HEK293 (cell line): ENCODE measurements around the gene UBXN1.

ENCODE experiments used
- CTCF ChIA-PET: fragments of 350-600 bp; formaldehyde crosslinking; extraction: SDS; loops from one replicate; lab custom pipeline; 2021; ENCODE audit warnings: antibody characterized with exemption; lab: Yijun Ruan, JAX
- POLR2A ChIA-PET: fragments of 300-600 bp; formaldehyde crosslinking; extraction: SDS; loops from one replicate; lab custom pipeline; 2020; ENCODE audit warnings: antibody characterized with exemption, inconsistent platforms; lab: Yijun Ruan, JAX
- H3K27ac ChIP-seq: fragments of 200-500 bp; sonication (Bioruptor generic); 2 replicates; pipeline ENCODE4 v1.5.1; 2014; ENCODE audit warnings: low read depth, low read length, control low read depth, inconsistent platforms; ENCODE audit errors: extremely low read depth
- H3K36me3 ChIP-seq, 2 experiments: fragments of 200-500 bp in 1 of 2; sonication (Bioruptor generic) in 1 of 2; 1 replicate in 1 of 2; 2 replicates in 1 of 2; pipeline ENCODE4 v1.5.1; 2014 to 2017; ENCODE audit warnings: inconsistent platforms in 2 of 2, low read length in 2 of 2; ENCODE audit not compliant: control insufficient read depth in 2 of 2, insufficient read depth in 1 of 2
- H3K4me1 ChIP-seq: fragments of 200-500 bp; sonication (Bioruptor generic); 2 replicates; pipeline ENCODE4 v1.5.1; 2014; ENCODE audit warnings: mild to moderate bottlenecking, low read length, inconsistent platforms; ENCODE audit not compliant: control insufficient read depth, insufficient read depth
- H3K4me3 ChIP-seq: 2 replicates; pipeline ENCODE4 v1.5.1; 2011; ENCODE audit warnings: low read depth, mild to moderate bottlenecking, control low read depth, low read length, moderate library complexity
- H3K9me3 ChIP-seq: fragments of 200-500 bp; sonication (Bioruptor generic); 2 replicates; pipeline ENCODE4 v1.5.1; 2014; ENCODE audit warnings: low read depth, low read length, inconsistent platforms; ENCODE audit not compliant: control insufficient read depth, insufficient read depth
- HOXC10 ChIP-seq: sonication (generic); formaldehyde crosslinking; IDR thresholded peaks from 2 replicates; pipeline ENCODE4 v1.8.1; 2023; ENCODE audit warnings: mild to moderate bottlenecking, missing genetic modification reagents
- IKZF3 ChIP-seq: fragments of 450-650 bp; IDR thresholded peaks from 2 replicates; pipeline ENCODE4 v1.5.0; 2018; ENCODE audit warnings: missing biosample characterization, mild to moderate bottlenecking, missing genetic modification characterization, moderate library complexity
- RBAK ChIP-seq: fragments of 450-650 bp; formaldehyde crosslinking; IDR thresholded peaks from 2 replicates; pipeline ENCODE4 v1.5.1; 2016; ENCODE audit warnings: missing biosample characterization, missing genetic modification characterization
- WT1 ChIP-seq: fragments of 450-650 bp; formaldehyde crosslinking; IDR thresholded peaks from 2 replicates; pipeline ENCODE4 v1.5.1; 2016; ENCODE audit warnings: missing biosample characterization, missing genetic modification characterization
- ZBTB21 ChIP-seq: fragments of 450-650 bp; formaldehyde crosslinking; IDR thresholded peaks from 2 replicates; pipeline ENCODE4 v1.5.1; 2017; ENCODE audit warnings: missing biosample characterization, missing genetic modification characterization
- ZBTB8A ChIP-seq: fragments of 450-650 bp; formaldehyde crosslinking; IDR thresholded peaks from 2 replicates; pipeline ENCODE4 v1.5.1; 2016; ENCODE audit warnings: missing biosample characterization, missing genetic modification characterization
- ZFP37 ChIP-seq: fragments of 450-650 bp; formaldehyde crosslinking; IDR thresholded peaks from 2 replicates; pipeline ENCODE4 v1.5.1; 2016; ENCODE audit warnings: missing biosample characterization, missing genetic modification characterization
- ZNF121 ChIP-seq: fragments of 450-650 bp; formaldehyde crosslinking; IDR thresholded peaks from 2 replicates; pipeline ENCODE4 v1.5.1; 2016; ENCODE audit warnings: missing biosample characterization, missing genetic modification characterization
- ZNF157 ChIP-seq: fragments of 450-650 bp; formaldehyde crosslinking; IDR thresholded peaks from 2 replicates; pipeline ENCODE4 v1.5.1; 2016; ENCODE audit warnings: missing biosample characterization, missing genetic modification characterization
- ZNF202 ChIP-seq: fragments of 450-650 bp; formaldehyde crosslinking; IDR thresholded peaks from 2 replicates; pipeline ENCODE4 v1.5.1; 2016; ENCODE audit warnings: missing biosample characterization, missing genetic modification characterization, borderline replicate concordance
- ZNF24 ChIP-seq: fragments of 450-650 bp; formaldehyde crosslinking; IDR thresholded peaks from 2 replicates; pipeline ENCODE4 v1.5.1; 2016; ENCODE audit warnings: missing biosample characterization, missing genetic modification characterization
- ZNF302 ChIP-seq: fragments of 450-650 bp; formaldehyde crosslinking; IDR thresholded peaks from 2 replicates; pipeline ENCODE4 v1.5.1; 2016; ENCODE audit warnings: missing biosample characterization, missing genetic modification characterization, low read depth
- ZNF311 ChIP-seq: fragments of 450-650 bp; formaldehyde crosslinking; IDR thresholded peaks from 2 replicates; pipeline ENCODE4 v1.5.1; 2017; ENCODE audit warnings: missing biosample characterization, missing genetic modification characterization, borderline replicate concordance
- ZNF391 ChIP-seq: fragments of 450-650 bp; formaldehyde crosslinking; IDR thresholded peaks from 2 replicates; pipeline ENCODE4 v1.5.1; 2016; ENCODE audit warnings: low read depth, missing biosample characterization, missing genetic modification characterization, borderline replicate concordance
- ZNF473 ChIP-seq: fragments of 450-650 bp; formaldehyde crosslinking; IDR thresholded peaks from 2 replicates; pipeline ENCODE4 v1.5.1; 2017; ENCODE audit warnings: missing biosample characterization, missing genetic modification characterization
- ZNF48 ChIP-seq: fragments of 450-650 bp; formaldehyde crosslinking; IDR thresholded peaks from 2 replicates; pipeline ENCODE4 v1.5.1; 2016; ENCODE audit warnings: missing biosample characterization, missing genetic modification characterization
- ZNF610 ChIP-seq: fragments of 450-650 bp; formaldehyde crosslinking; IDR thresholded peaks from 2 replicates; pipeline ENCODE4 v1.5.1; 2016; ENCODE audit warnings: missing biosample characterization, missing genetic modification characterization, borderline replicate concordance
- ZNF621 ChIP-seq: fragments of 450-650 bp; formaldehyde crosslinking; IDR thresholded peaks from 2 replicates; pipeline ENCODE4 v1.5.1; 2017; ENCODE audit warnings: missing biosample characterization, missing genetic modification characterization
- ZNF629 ChIP-seq: fragments of 450-650 bp; formaldehyde crosslinking; IDR thresholded peaks from 2 replicates; pipeline ENCODE4 v1.5.1; 2017; ENCODE audit warnings: missing biosample characterization, missing genetic modification characterization
- ZNF654 ChIP-seq: fragments of 450-650 bp; formaldehyde crosslinking; IDR thresholded peaks from 2 replicates; pipeline ENCODE4 v1.5.1; 2016; ENCODE audit warnings: low read depth, missing biosample characterization, missing genetic modification characterization
- ZNF707 ChIP-seq: fragments of 450-650 bp; formaldehyde crosslinking; IDR thresholded peaks from 2 replicates; pipeline ENCODE4 v1.5.1; 2016; ENCODE audit warnings: missing biosample characterization, missing genetic modification characterization
- ZNF785 ChIP-seq: fragments of 450-650 bp; formaldehyde crosslinking; IDR thresholded peaks from 2 replicates; pipeline ENCODE4 v1.5.1; 2016; ENCODE audit warnings: missing biosample characterization, missing genetic modification characterization
- ZNF843 ChIP-seq: fragments of 450-650 bp; formaldehyde crosslinking; IDR thresholded peaks from 2 replicates; pipeline ENCODE4 v1.5.1; 2016; ENCODE audit warnings: missing biosample characterization, missing genetic modification characterization
- ZSCAN16 ChIP-seq: fragments of 450-650 bp; formaldehyde crosslinking; IDR thresholded peaks from 2 replicates; pipeline ENCODE4 v1.5.1; 2016; ENCODE audit warnings: missing biosample characterization, missing genetic modification characterization
- TF ChIP-seq, protein P1 (sequence below): fragments of 450-650 bp; formaldehyde crosslinking; IDR thresholded peaks from 2 replicates; pipeline ENCODE4 v1.5.1; 2016; ENCODE audit warnings: missing biosample characterization, missing genetic modification characterization
- TF ChIP-seq, protein P2 (sequence below): fragments of 450-650 bp; formaldehyde crosslinking; conservative IDR thresholded peaks from 2 replicates; pipeline ENCODE4 v1.5.1; 2016; ENCODE audit warnings: low read depth, missing biosample characterization, missing genetic modification characterization
- TF ChIP-seq, protein P3 (sequence below): fragments of 450-650 bp; formaldehyde crosslinking; IDR thresholded peaks from 2 replicates; pipeline ENCODE4 v1.5.1; 2017; ENCODE audit warnings: missing biosample characterization, mild to moderate bottlenecking, missing genetic modification characterization, moderate library complexity
- TF ChIP-seq, protein P4 (sequence below): fragments of 450-650 bp; formaldehyde crosslinking; IDR thresholded peaks from 2 replicates; pipeline ENCODE4 v1.5.1; 2017; ENCODE audit warnings: missing biosample characterization, missing genetic modification characterization
- TF ChIP-seq, protein P5 (sequence below): fragments of 450-650 bp; IDR thresholded peaks from 2 replicates; pipeline ENCODE4 v1.5.1; 2018; ENCODE audit warnings: missing biosample characterization, missing genetic modification characterization

UBXN1 gene

DNA sequence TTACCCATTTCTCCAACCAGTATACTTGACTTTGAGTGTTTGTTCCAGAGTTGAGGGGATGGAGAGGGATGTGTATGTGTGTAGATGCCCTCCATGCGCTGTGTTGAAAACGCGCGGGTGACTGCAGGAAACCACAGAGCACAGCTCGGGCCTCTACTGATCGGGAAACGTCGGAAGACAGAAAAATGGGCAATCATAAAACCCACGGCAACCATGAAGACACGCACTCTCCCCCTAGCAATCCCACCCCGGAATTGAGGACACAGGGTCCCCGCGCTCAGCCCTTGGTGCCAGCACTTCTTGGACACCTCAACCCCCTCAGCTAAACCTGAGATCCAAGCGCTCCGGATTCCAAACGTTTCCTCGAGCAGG lies 7.7 kb downstream of the UBXN1 start:
- Histone ChIP-seq H3K27ac (peak overlapping the region; percentile 65), H3K4me1 (no peaks in the 10 kb centered on the region), H3K9me3 (no peaks in the 10 kb centered on the region), H3K4me3 (peak overlapping the region; percentile 84), H3K36me3 (peaks cover 3 to 46% of the 10 kb centered on the region in 2 experiments; a peak in 2 of 3 replicates)
- ChIA-PET CTCF (interaction anchor here (1.2 to 2.4 kb wide), 3 partner anchors 10 to 60 kb away, joined by 3 to 8 read pairs (median 6); no protein-coding TSS in a partner anchor), POLR2A (interaction anchor here (0.6 to 7.2 kb wide), 35 partner anchors 8 to 216 kb away, joined by 3 to 72 read pairs (median 10); partner anchors contain the start of genes AHNAK, B3GAT3, BSCL2 and C11orf98)
- TF ChIP-seq WT1 (no peak), ZNF302 (tag by site-specific recombination) (no peak), ZNF621 (tag by site-specific recombination) (no peak), ZNF121 (tag by site-specific recombination) (no peak), ZNF202 (tag by site-specific recombination) (no peak), ZNF24 (no peak), HOXC10 (CRISPR knock-in tag) (no peak), ZNF629 (tag by site-specific recombination) (no peak; the same call in 1 of the 2 replicates), ZBTB8A (no peak), IKZF3 (no peak), ZNF785 (no peak), ZFP37 (tag by site-specific recombination) (peak; percentile 33; the same call in 1 of the 2 replicates), ZNF654 (tag by site-specific recombination) (no peak), ZNF157 (tag by site-specific recombination) (no peak), ZNF707 (tag by site-specific recombination) (no peak), ZNF311 (tag by site-specific recombination) (no peak), ZBTB21 (tag by site-specific recombination) (no peak), ZNF843 (tag by site-specific recombination) (0 out of 2 replicates have a peak, but pooled peaks have one; percentile 44), ZNF610 (tag by site-specific recombination) (no peak), ZSCAN16 (no peak), ZNF48 (tag by site-specific recombination) (no peak), RBAK (no peak), ZNF391 (tag by site-specific recombination) (peak; percentile 66; the same call in 1 of the 2 replicates), ZNF473 (no peak)
- TF ChIP-seq, protein P1, sequence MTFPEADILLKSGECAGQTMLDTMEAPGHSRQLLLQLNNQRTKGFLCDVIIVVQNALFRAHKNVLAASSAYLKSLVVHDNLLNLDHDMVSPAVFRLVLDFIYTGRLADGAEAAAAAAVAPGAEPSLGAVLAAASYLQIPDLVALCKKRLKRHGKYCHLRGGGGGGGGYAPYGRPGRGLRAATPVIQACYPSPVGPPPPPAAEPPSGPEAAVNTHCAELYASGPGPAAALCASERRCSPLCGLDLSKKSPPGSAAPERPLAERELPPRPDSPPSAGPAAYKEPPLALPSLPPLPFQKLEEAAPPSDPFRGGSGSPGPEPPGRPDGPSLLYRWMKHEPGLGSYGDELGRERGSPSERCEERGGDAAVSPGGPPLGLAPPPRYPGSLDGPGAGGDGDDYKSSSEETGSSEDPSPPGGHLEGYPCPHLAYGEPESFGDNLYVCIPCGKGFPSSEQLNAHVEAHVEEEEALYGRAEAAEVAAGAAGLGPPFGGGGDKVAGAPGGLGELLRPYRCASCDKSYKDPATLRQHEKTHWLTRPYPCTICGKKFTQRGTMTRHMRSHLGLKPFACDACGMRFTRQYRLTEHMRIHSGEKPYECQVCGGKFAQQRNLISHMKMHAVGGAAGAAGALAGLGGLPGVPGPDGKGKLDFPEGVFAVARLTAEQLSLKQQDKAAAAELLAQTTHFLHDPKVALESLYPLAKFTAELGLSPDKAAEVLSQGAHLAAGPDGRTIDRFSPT (tag by site-specific recombination), result no peak
- TF ChIP-seq, protein P2, sequence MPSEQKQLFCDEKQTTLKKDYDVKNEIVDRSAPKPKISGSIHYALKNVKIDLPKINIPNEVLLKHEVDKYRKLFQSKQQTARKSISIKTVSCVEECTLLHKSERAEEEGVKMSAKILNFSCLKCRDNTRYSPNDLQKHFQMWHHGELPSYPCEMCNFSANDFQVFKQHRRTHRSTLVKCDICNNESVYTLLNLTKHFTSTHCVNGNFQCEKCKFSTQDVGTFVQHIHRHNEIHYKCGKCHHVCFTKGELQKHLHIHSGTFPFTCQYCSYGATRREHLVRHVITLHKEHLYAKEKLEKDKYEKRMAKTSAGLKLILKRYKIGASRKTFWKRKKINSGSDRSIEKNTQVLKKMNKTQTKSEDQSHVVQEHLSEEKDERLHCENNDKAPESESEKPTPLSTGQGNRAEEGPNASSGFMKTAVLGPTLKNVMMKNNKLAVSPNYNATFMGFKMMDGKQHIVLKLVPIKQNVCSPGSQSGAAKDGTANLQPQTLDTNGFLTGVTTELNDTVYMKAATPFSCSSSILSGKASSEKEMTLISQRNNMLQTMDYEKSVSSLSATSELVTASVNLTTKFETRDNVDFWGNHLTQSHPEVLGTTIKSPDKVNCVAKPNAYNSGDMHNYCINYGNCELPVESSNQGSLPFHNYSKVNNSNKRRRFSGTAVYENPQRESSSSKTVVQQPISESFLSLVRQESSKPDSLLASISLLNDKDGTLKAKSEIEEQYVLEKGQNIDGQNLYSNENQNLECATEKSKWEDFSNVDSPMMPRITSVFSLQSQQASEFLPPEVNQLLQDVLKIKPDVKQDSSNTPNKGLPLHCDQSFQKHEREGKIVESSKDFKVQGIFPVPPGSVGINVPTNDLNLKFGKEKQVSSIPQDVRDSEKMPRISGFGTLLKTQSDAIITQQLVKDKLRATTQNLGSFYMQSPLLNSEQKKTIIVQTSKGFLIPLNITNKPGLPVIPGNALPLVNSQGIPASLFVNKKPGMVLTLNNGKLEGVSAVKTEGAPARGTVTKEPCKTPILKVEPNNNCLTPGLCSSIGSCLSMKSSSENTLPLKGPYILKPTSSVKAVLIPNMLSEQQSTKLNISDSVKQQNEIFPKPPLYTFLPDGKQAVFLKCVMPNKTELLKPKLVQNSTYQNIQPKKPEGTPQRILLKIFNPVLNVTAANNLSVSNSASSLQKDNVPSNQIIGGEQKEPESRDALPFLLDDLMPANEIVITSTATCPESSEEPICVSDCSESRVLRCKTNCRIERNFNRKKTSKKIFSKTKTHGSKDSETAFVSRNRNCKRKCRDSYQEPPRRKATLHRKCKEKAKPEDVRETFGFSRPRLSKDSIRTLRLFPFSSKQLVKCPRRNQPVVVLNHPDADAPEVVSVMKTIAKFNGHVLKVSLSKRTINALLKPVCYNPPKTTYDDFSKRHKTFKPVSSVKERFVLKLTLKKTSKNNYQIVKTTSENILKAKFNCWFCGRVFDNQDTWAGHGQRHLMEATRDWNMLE (tag by site-specific recombination), result no peak
- TF ChIP-seq, protein P3, sequence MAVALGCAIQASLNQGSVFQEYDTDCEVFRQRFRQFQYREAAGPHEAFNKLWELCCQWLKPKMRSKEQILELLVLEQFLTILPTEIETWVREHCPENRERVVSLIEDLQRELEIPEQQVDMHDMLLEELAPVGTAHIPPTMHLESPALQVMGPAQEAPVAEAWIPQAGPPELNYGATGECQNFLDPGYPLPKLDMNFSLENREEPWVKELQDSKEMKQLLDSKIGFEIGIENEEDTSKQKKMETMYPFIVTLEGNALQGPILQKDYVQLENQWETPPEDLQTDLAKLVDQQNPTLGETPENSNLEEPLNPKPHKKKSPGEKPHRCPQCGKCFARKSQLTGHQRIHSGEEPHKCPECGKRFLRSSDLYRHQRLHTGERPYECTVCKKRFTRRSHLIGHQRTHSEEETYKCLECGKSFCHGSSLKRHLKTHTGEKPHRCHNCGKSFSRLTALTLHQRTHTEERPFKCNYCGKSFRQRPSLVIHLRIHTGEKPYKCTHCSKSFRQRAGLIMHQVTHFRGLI, result no peak
- TF ChIP-seq, protein P4, sequence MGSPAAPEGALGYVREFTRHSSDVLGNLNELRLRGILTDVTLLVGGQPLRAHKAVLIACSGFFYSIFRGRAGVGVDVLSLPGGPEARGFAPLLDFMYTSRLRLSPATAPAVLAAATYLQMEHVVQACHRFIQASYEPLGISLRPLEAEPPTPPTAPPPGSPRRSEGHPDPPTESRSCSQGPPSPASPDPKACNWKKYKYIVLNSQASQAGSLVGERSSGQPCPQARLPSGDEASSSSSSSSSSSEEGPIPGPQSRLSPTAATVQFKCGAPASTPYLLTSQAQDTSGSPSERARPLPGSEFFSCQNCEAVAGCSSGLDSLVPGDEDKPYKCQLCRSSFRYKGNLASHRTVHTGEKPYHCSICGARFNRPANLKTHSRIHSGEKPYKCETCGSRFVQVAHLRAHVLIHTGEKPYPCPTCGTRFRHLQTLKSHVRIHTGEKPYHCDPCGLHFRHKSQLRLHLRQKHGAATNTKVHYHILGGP (tag by site-specific recombination), result no peak
- TF ChIP-seq, protein P5, sequence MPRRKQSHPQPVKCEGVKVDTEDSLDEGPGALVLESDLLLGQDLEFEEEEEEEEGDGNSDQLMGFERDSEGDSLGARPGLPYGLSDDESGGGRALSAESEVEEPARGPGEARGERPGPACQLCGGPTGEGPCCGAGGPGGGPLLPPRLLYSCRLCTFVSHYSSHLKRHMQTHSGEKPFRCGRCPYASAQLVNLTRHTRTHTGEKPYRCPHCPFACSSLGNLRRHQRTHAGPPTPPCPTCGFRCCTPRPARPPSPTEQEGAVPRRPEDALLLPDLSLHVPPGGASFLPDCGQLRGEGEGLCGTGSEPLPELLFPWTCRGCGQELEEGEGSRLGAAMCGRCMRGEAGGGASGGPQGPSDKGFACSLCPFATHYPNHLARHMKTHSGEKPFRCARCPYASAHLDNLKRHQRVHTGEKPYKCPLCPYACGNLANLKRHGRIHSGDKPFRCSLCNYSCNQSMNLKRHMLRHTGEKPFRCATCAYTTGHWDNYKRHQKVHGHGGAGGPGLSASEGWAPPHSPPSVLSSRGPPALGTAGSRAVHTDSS (tag by site-specific recombination), result no peak
